ENCODE results near the gene MCC.
A peak's percentile ranks its signal among the peaks of the same experiment; 100 is the strongest.

Gene MCC

DNA sequence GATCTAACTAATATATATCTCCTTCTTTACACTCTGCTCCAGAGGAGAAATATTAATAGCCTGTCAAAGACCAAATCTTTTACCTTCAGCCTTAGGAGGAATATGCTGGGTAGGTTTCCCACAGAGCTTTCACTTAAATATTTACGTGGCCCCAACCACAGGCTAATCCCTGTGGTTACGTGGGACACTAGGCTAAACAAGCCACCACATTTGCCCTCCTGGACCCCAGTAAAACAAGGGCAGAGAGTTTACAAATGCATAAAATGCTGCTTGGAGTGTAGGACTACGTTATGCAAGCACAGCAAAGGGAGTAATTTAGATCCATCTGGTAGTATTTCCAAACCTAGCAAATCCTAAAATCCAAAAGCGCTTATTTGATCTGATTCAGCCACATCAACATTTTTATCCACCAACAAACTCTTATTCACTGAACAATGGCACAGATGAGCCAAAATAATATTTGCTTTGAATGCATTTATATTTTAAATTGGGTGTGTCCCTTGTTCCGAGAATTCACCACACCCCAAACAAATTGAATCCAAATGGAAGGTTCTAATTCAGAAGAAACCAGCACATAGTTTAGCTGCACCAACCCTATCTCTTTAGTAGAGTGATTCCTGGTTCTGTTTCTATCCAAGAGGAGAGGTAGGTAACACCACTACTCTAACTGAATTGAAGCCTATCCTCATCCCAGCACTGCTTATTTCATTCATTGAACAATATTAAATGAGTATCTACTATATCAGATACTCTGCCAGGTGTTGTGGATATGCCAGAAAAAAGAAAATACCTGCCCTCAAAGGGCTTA is 232.5 kb downstream of the MCC start:
- Mint-ChIP-seq H3K27me3 (ENCODE audit: low read depth, poor library complexity) (peaks cover 5% of the 10 kb centered on the region), H3K4me1 (peaks cover 31% of the 10 kb centered on the region), H3K9me3 (peaks cover 30% of the 10 kb centered on the region), H3K4me3 (no peak overlapping the region), H3K27ac (no peak overlapping the region), H3K36me3 (ENCODE audit: low read depth) (peaks cover 47% of the 10 kb centered on the region)
- DNase-seq, result no peak
- TF ChIP-seq, protein P1, sequence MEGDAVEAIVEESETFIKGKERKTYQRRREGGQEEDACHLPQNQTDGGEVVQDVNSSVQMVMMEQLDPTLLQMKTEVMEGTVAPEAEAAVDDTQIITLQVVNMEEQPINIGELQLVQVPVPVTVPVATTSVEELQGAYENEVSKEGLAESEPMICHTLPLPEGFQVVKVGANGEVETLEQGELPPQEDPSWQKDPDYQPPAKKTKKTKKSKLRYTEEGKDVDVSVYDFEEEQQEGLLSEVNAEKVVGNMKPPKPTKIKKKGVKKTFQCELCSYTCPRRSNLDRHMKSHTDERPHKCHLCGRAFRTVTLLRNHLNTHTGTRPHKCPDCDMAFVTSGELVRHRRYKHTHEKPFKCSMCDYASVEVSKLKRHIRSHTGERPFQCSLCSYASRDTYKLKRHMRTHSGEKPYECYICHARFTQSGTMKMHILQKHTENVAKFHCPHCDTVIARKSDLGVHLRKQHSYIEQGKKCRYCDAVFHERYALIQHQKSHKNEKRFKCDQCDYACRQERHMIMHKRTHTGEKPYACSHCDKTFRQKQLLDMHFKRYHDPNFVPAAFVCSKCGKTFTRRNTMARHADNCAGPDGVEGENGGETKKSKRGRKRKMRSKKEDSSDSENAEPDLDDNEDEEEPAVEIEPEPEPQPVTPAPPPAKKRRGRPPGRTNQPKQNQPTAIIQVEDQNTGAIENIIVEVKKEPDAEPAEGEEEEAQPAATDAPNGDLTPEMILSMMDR (IDR thresholded peaks at IDR 0.05), result no peak

DNA sequence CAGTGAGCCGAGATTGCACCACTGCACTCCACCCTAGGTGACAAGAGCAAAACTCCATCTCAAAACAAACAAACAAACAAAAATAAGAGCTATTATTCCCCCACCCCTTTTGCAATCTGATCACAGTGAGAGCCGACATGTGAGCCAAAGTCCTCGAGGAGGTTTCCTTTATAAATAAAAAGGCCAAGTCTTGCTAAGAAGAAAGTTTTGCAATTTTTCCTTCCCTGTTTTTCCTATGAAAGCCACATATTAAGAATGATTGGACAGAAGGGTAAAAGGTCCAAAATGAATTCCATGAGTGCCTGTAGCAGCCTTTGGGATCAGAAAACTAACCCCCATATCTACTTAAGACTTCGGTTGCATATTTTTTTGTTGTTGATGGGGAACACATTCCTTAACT is 233.1 kb downstream of the MCC start:
- TF ChIP-seq, protein P1 (IDR thresholded peaks at IDR 0.05), result no peak
- peaks cover 37% of the 10 kb centered on the region for H3K4me1 Mint-ChIP-seq
- no peak for DNase-seq
- peaks cover 43% of the 10 kb centered on the region for H3K36me3 Mint-ChIP-seq (ENCODE audit: low read depth)
- H3K9me3 Mint-ChIP-seq, result peaks cover 30% of the 10 kb centered on the region
- no peak overlapping the region for H3K4me3 Mint-ChIP-seq
- peaks cover 5% of the 10 kb centered on the region for H3K27me3 Mint-ChIP-seq (ENCODE audit: low read depth, poor library complexity)
- H3K27ac Mint-ChIP-seq, result peak overlapping the region; percentile 59

- Mint-ChIP-seq H3K27me3 (ENCODE audit: low read depth, poor library complexity) (peaks cover 5% of the 10 kb centered on the region), H3K4me1 (peaks cover 51% of the 10 kb centered on the region), H3K36me3 (ENCODE audit: low read depth) (peaks cover 44% of the 10 kb centered on the region), H3K27ac (no peak overlapping the region), H3K9me3 (peaks cover 28% of the 10 kb centered on the region), H3K4me3 (no peak overlapping the region)
- TF ChIP-seq, protein P1 (IDR thresholded peaks at IDR 0.05), result no peak
- DNase-seq, result no peak
These were observed 235.2 kb downstream of the MCC start for GRCh38 chr5:113253037-113253436.

- Mint-ChIP-seq H3K4me1 (peaks cover 51% of the 10 kb centered on the region), H3K27me3 (ENCODE audit: low read depth, poor library complexity) (peaks cover 5% of the 10 kb centered on the region), H3K9me3 (peaks cover 27% of the 10 kb centered on the region), H3K36me3 (ENCODE audit: low read depth) (peaks cover 45% of the 10 kb centered on the region), H3K4me3 (no peak overlapping the region), H3K27ac (peak overlapping the region; percentile 94)
- TF ChIP-seq, protein P1 (IDR thresholded peaks at IDR 0.05), result no peak
- no peak for DNase-seq
These were observed 236.2 kb downstream of the MCC start for GRCh38 chr5:113252066-113252465.

GRCh38 chr5:113250341-113250953 is 237.8 kb downstream of the MCC start:
- DNase-seq, result no peak
- TF ChIP-seq, protein P1 (IDR thresholded peaks at IDR 0.05), result no peak
- Mint-ChIP-seq H3K4me3 (no peak overlapping the region), H3K27ac (peak overlapping the region; percentile 98), H3K9me3 (peaks cover 27% of the 10 kb centered on the region), H3K27me3 (ENCODE audit: low read depth, poor library complexity) (peaks cover 5% of the 10 kb centered on the region), H3K4me1 (peaks cover 66% of the 10 kb centered on the region), H3K36me3 (ENCODE audit: low read depth) (peaks cover 47% of the 10 kb centered on the region)
